ENCODE data around the gene SYNM.
A peak's percentile ranks its signal among the peaks of the same experiment; 100 is the strongest.

Gene SYNM

DNA sequence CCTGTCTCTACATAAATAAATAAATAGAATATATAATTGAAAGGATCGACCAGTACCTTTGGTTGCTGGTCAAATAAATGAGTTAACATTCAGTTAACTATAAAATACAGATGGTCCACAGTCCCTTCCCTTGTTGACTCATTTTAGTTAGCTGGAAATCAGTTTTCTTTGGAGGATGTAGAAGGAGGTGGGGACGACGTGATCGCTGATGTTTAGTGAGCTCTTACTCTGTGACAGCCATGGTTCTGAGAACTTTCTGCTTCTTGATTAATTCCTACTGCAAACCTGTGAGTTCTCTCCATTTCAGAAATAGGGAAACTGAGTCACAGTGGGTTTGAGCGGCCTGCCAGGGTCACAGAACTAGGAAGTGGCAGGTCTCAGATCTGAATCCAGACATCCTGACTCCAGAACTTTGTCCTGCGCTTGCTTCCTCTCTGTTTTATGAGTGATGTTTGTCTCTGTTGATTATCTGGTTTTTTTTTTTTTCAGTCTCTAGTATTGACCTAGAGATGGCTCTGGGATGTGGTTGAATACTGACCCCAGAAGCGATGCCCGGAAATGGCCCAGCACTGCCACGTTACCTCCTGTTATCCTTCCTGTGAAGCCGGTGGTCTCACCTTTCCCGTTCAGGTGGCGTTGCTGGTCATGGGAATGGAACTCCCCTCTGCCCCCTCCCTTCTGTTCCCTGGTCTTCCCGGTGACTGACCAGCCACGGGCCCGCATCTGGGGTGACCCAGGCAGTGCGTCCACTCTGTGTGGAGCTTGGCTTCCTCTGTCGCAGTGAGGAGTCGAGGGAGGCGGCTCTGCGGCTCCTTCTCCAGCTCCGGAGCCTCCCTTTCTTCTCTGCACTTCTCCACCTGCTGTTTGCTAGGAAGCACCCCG lies 18.2 kb downstream of the SYNM start:
- DNase-seq (ENCODE audit: low spot score): no peak

DNA sequence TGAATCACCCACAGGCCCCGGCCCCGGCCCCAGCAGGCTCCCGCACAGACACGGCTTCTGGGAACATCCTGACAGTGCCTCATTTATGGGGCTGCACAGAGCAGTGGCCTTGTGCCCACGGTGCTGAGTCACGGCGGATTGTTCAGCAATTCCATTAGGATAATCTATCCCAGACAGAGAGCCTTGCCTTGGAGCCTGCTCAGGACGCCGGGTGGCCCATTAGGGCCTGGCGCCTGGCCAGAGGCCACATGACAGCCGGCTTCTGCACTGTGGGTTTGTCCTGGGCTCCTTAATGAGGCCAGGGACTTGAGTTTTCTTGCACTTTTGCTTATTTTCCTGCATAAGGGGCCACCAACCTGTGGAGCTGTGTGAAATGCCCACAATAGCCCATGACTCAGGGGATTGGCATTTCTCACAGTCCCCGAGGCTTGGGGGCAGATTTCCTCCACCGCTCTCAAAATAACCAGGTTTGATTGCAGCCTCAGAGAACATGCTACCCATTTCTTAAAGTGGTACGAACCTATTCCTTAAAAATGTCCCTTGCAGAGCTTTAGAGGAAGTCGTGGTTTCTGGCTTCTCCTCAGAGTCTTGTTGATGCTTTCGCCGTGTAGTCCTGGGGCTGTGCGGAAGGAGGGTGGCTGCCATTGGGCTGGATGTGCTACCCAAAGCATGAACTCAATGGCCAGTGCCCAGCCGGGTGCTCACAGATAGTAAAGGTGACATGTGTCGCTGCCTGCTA lies 19.0 kb downstream of the SYNM start:
- DNase-seq (ENCODE audit: low spot score): peak; percentile 93

DNA sequence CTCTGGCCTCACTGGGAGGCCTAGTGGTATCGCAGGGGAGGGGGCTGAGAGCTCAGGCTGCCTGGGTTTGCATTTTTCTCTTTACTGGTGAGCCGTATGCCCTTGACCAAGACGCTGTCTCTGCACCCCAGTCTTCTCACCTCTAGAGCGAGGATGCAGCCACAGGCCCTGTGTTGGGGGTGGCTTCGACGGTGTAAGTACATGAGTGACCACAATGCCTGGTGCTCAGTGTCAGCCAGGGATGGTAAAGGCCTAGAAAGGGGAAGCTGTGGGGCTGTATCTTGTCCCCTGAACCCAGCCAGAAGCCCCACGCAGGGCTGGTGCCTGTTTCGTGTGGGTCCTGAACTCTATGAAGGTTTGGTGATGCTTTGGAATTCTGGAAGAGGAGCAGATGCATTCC lies 19.8 kb downstream of the SYNM start:
- no peak for DNase-seq (ENCODE audit: low spot score)

DNA sequence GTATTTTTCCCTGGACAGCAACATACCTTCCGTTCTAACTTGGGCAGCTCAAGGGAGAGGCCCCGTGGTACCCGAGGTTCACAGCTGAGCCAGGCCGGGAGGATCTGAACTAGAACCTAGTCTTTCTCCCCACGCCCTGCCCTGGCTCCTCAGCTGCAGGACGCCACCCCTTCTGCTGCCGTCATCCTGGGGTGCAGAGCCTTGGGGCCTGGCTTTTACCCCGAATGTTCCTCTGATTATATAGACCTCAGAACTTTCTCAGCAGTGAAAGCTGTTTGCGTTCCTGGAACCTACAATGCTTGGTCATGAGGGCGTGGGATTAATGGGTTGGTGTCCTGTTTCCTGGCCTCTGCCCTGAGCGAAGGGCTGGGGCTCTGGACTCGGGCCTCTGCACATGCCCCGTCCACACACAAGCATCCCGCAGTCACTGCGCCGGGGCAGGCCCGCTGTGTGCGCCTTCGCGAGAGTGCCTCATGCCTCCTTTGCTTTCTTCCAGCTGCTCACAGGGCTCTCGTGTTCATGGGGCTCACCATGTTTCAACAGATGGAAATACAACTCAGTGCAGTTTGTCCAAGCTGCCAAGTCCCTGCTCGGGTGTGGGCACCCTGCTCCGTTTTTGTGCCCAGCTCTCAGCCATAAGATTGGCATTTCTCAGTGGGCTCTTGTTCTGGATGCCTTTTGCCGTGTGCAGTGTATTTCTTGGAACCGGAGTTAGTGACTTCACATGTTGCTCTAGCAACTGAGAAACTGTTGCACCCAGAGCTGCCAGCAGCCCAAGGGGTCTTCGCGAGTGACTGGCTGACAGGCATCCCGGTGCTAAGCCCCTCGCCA lies 20.4 kb downstream of the SYNM start:
- no peak for DNase-seq (ENCODE audit: low spot score)

- DNase-seq (ENCODE audit: low spot score): no peak
These were observed 21.3 kb downstream of the SYNM start for GRCh38 chr15:99126131-99126588.

DNA sequence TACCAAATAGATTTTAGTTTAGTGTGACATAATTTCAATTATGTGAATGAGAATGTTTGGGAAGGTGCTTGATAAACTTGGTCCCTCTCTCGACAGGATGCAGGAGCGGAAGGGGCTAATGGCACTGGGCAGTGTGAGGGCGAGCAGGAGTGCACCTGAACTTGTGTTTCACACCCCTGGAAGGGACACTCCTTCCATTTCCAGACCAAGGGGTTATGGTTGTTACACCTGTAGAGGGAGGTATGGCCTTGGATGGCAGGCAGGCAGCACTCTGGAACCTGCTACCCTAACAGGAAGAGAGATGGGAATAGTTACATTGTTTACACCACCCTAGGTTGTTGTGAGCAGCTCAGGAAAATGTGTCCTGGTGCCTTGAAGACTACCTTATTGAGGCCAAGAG lies 22.1 kb downstream of the SYNM start:
- DNase-seq (ENCODE audit: low spot score): no peak

DNA sequence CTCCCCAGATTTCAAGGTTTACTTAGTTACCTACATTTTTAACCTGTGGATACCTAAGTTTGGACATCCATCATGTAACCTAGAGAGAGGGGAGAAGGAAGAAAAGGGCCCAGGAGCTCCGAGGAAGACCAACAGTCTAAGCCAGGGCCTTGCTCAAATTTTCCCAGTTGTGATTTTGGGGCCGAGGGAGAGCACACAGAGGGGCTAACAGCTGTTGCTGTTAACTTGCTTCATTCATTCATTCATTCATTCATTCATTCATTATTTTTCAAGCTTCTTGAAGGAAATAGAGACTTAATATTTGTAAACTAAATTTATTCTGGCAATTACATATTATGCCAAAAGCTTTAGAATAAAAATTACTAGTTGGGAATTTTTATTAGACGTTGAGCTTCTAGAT lies 22.9 kb downstream of the SYNM start:
- no peak for DNase-seq (ENCODE audit: low spot score)

GRCh38 chr15:99128411-99128810 lies 23.5 kb downstream of the SYNM start:
- DNase-seq (ENCODE audit: low spot score): no peak

DNA sequence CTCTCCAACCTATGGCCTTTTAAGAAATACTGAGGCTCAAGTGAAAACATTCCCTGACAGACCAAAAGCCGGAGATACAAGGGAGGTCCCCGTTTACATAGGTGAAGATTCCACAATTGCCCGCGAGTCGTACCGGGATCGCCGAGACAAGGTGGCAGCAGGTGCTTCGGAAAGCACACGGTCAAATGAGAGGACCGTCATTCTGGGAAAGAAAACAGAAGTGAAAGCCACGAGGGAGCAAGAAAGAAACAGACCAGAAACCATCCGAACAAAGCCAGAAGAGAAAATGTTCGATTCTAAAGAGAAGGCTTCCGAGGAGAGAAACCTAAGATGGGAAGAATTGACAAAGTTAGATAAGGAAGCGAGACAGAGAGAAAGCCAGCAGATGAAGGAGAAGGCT lies 24.8 kb downstream of the SYNM start:
- DNase-seq (ENCODE audit: low spot score): no peak

- no peak for DNase-seq (ENCODE audit: low spot score)
These were observed 25.4 kb downstream of the SYNM start for GRCh38 chr15:99130314-99130713.

DNA sequence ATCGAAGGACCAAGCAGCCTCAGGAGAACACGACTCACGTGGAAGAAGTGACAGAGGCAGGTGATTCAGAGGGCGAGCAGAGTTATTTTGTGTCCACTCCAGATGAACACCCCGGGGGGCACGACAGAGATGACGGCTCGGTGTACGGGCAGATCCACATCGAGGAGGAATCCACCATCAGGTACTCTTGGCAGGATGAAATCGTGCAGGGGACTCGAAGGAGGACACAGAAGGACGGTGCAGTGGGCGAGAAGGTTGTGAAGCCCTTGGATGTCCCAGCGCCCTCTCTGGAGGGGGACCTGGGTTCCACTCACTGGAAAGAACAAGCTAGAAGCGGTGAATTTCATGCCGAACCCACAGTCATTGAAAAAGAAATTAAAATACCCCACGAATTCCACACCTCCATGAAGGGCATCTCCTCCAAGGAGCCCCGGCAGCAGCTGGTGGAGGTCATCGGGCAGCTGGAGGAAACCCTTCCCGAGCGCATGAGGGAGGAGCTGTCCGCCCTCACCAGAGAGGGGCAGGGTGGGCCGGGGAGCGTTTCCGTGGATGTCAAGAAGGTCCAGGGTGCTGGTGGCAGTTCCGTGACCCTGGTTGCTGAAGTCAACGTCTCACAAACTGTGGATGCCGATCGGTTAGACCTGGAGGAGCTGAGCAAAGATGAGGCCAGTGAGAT lies 26.0 kb downstream of the SYNM start:
- DNase-seq (ENCODE audit: low spot score): no peak

GRCh38 chr15:99131441-99132023 lies 26.7 kb downstream of the SYNM start:
- DNase-seq (ENCODE audit: low spot score): no peak

DNA sequence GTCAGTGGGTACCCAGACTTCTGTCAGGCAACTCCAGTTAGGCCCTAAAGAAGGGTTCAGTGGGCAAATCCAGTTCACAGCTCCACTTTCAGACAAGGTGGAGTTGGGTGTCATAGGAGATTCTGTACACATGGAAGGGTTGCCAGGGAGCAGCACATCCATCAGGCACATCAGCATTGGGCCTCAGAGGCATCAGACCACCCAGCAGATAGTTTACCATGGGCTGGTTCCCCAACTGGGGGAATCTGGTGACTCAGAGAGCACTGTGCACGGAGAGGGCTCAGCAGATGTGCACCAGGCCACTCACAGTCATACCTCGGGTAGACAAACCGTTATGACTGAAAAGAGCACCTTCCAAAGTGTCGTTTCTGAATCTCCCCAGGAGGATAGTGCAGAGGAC lies 27.2 kb downstream of the SYNM start:
- no peak for DNase-seq (ENCODE audit: low spot score)

DNA sequence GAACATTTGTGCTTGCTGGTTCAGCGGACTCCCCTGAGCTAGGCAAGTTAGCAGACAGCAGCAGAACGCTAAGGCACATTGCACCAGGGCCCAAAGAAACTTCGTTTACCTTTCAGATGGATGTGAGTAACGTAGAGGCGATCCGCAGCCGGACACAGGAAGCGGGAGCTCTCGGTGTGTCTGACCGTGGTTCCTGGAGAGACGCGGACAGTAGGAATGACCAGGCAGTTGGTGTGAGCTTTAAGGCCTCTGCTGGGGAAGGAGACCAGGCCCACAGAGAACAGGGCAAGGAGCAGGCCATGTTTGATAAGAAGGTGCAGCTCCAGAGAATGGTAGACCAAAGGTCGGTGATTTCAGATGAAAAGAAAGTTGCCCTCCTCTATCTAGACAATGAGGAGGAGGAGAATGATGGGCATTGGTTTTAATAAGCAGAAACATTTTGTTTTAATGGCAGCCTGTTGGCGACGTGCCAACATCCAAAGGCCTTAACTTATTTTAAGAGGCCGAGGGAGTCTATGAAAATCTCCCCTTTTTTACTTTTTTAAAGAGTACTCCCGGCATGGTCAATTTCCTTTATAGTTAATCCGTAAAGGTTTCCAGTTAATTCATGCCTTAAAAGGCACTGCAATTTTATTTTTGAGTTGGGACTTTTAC lies 27.9 kb downstream of the SYNM start:
- peak; percentile 32 for DNase-seq (ENCODE audit: low spot score)

DNA sequence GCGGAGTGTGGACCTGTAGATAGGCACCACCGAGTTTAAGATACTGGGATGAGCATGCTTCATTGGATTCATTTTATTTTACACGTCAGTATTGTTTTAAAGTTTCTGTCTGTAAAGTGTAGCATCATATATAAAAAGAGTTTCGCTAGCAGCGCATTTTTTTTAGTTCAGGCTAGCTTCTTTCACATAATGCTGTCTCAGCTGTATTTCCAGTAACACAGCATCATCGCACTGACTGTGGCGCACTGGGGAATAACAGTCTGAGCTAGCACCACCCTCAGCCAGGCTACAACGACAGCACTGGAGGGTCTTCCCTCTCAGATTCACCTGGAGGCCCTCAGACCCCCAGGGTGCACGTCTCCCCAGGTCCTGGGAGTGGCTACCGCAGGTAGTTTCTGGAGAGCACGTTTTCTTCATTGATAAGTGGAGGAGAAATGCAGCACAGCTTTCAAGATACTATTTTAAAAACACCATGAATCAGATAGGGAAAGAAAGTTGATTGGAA lies 29.5 kb downstream of the SYNM start:
- DNase-seq (ENCODE audit: low spot score): no peak

- DNase-seq (ENCODE audit: low spot score): no peak
These were observed 30.3 kb downstream of the SYNM start for GRCh38 chr15:99135194-99135593.

GRCh38 chr15:99137111-99137546 lies 32.2 kb downstream of the SYNM start:
- no peak for DNase-seq (ENCODE audit: low spot score)

DNA sequence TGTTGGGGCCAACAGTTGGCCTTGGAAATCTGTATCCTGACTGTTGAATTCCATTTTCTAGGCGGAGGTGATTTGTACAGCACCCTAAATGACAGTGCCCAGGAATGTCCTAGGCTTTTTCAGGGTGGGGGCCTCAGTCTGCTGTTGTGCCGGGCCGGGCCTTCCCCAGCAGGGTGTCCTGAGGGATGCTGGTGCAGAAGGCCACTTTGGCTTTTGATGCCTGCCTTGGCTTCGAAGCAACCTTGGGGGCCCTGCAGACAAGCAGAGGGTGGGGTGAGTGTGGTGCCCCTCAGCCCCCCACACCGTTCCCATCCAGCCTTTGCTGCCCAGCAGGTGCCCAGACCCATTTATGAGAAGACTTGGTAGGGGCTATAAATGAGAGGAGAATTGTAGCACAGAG lies 33.0 kb downstream of the SYNM start:
- no peak for DNase-seq (ENCODE audit: low spot score)

DNA sequence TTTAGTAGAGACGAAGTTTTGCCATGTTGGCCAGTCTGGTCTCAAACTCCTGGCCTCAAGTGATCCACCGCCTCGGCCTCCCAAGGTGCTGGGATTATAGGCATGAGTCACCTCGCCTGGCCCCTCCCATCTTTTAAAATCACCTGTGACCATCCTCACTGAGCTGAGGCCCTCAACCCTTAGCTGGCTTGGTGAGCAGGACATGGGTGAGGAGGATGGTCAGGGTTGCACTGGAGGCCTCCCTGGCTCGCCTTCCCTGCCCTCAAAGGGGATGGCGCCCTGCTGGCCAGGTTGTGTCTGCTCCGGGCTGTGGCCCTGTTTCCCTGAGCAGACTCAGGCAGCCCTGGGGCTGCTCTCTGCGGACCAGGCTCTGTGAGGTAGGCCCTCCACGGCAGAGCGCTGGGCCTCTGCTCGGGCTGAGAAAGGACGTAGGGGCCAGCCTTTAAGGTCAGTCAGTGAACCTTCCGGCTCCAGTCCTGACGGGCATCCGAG lies 33.7 kb downstream of the SYNM start:
- no peak for DNase-seq (ENCODE audit: low spot score)

GRCh38 chr15:99139276-99139675 lies 34.4 kb downstream of the SYNM start:
- DNase-seq (ENCODE audit: low spot score): no peak
